ENCODE measurements around the gene GMPPA.

The GMPPA gene

GRCh38 chr2:219467736-219468075 is 31.0 kb upstream of the GMPPA start:
- DNase-seq (ENCODE audit: low read depth, low spot score) = no peak

DNA sequence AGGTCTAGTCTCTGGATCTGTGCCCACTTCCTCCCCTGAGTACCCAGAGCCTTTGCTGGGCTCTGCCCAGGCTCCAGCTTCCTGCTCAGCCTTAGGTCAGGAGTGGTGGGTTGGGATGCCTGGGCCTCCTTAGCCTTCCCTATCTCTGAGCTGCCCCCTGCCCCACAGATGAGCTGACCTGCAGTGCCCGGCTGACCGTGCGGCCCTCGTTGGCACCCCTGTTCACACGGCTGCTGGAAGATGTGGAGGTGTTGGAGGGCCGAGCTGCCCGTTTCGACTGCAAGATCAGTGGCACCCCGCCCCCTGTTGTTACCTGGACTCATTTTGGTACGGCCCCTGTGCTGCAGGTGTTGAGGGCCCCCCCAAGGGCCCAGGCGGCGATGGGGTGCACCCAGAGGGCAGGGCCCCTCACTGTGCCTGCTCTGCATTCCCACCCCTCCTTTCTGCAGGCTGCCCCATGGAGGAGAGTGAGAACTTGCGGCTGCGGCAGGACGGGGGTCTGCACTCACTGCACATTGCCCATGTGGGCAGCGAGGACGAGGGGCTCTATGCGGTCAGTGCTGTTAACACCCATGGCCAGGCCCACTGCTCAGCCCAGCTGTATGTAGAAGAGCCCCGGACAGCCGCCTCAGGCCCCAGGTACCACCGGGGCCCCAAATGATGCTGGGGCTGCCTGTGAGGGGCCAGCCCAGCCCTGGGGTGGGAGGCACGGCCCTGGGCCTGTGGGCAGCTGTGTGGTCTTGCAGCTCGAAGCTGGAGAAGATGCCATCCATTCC is 30.1 kb upstream of the GMPPA start:
- DNase-seq (ENCODE audit: low read depth, low spot score) = no peak

DNA sequence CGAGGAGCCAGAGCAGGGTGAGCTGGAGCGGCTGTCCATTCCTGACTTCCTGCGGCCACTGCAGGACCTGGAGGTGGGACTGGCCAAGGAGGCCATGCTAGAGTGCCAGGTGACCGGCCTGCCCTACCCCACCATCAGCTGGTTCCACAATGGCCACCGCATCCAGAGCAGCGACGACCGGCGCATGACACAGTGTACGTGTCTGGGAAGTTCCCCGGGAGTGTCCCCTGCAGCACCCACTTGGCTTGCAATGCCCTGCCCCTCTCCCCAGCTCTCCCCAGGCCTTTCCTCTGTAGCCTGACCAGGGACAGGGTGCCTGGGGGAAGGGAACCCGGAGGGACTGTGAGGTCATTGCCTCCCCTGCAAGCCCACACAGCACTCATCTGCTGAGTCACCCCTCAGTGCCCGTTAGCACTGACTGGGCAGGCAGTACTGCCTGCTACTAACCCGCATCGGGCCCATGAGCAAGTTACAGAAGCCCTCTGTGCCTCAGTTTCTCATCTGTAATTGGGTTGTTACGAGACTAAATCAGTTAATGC is 29.4 kb upstream of the GMPPA start:
- DNase-seq (ENCODE audit: low read depth, low spot score) = no peak

DNA sequence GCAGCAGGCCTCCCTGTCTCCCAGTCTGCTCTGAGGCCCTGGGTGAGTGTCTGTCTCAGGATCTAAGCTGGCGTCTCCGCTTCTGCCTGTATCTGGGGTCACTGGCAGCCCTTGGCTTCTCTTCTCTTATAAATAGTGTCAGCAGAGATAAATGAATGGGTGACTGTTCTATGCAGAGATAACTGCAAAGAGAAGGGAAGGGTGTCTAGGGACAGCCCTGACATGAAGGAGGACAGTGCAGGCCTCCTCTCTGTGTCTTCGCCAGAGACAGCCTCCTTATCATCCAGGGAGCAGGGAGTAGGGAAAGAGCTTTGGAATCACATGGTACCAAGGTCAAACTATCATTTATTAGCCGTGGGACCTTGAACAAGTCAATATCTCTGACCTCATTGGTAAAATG is 28.3 kb upstream of the GMPPA start:
- DNase-seq (ENCODE audit: low read depth, low spot score) = no peak

DNA sequence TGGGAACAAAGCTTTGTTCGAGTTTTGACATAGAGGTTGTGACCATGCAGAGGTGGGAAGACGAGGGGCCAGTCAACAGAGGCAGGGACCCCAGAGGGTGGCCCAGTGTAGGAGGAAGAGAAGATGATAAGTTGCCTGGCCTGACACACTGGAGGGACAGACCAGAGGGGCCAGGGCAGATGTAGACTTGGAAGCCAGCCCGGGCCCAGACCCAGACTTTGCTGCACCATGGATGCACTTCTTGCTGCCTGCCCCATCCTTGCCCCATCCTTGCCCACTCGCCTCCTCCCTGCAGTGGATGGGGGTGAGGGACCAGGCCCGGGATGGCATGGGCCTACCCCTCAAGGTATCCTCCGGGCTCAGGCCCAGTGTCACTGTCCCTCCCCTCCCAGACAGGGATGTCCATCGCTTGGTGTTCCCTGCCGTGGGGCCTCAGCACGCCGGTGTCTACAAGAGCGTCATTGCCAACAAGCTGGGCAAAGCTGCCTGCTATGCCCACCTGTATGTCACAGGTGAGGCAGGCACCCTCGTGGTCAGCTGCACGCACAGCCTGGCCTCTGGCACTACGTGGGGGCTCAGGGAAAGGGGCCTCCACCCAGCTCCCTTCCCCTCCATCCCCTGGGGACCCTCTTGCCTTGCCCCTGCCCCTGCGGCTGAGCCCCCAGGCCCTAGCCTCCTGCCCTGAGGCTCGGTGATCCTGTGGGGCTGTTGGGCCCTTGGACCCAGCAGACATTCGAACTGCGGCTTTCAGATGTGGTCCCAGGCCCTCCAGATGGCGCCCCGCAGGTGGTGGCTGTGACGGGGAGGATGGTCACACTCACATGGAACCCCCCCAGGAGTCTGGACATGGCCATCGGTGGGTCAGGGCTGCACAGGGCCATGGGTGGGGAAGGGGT is 27.0 kb upstream of the GMPPA start:
- DNase-seq (ENCODE audit: low read depth, low spot score) = no peak

- no peak for DNase-seq (ENCODE audit: low read depth, low spot score)
Measured at GRCh38 chr2:219472629-219473187, 26.0 kb upstream of the GMPPA start.

DNA sequence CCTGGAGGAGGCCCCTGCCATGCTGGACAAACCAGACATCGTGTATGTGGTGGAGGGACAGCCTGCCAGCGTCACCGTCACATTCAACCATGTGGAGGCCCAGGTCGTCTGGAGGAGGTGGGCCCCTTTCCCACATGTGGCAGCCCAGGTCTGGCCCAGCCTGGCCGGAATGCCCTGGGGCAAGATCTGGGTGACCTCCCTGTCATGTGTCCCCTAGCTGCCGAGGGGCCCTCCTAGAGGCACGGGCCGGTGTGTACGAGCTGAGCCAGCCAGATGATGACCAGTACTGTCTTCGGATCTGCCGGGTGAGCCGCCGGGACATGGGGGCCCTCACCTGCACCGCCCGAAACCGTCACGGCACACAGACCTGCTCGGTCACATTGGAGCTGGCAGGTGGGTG is 25.2 kb upstream of the GMPPA start:
- DNase-seq (ENCODE audit: low read depth, low spot score) = no peak

DNA sequence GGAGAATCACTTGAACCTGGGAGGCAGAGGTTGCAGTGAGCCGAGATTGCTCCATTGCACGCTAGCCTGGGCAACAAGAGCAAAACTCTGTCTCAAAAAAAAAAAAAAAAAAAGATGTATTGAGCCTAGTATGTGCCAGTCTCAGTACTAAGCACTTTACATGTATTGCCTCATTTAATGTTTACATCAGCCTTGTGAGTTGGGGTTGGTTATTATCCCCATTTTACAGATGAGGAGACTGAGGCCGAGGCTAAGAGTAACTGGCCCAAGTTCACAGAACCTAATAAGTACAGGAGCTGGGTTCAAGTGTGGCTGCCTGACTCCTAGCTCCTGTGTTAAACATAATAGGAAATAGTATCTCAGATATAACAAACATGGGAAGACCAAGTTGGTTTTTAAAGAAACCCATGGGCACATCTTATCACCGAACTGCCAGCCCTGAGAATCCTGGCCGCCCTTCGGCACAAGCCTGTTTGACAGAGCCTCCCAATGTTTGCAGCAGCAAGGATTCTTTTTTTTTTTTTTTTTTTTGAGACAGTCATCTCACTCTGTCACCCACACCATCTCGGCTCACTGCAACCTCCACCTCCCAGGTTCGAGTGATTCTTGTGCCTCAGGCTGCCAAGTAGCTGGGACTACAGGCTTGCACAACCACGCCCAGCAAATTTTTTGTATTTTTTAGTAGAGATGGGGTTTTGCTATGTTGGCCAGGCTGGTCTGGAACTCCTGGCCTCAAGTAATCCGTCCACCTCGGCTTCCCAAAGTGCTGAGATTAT is 24.2 kb upstream of the GMPPA start:
- DNase-seq (ENCODE audit: low read depth, low spot score) = no peak

DNA sequence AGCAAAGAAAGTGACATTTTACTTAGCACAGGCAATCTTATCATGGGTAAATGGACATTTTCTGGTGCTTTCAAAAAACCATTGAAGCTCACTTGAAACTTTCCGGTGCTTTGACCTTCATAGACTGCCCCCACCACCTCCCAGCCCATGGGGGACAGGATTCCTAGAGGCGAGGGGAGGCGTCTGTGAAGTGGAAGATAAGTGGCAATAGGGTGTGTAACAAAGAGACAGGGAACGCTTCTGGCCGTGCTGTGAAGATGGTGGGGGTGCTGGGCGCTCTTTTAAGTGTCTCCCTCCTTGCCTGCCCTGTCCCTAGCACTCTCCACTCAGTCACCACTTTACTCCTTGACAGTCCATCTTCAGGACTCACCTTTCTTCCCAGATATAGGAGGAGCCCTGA is 23.4 kb upstream of the GMPPA start:
- DNase-seq (ENCODE audit: low read depth, low spot score) = no peak

DNA sequence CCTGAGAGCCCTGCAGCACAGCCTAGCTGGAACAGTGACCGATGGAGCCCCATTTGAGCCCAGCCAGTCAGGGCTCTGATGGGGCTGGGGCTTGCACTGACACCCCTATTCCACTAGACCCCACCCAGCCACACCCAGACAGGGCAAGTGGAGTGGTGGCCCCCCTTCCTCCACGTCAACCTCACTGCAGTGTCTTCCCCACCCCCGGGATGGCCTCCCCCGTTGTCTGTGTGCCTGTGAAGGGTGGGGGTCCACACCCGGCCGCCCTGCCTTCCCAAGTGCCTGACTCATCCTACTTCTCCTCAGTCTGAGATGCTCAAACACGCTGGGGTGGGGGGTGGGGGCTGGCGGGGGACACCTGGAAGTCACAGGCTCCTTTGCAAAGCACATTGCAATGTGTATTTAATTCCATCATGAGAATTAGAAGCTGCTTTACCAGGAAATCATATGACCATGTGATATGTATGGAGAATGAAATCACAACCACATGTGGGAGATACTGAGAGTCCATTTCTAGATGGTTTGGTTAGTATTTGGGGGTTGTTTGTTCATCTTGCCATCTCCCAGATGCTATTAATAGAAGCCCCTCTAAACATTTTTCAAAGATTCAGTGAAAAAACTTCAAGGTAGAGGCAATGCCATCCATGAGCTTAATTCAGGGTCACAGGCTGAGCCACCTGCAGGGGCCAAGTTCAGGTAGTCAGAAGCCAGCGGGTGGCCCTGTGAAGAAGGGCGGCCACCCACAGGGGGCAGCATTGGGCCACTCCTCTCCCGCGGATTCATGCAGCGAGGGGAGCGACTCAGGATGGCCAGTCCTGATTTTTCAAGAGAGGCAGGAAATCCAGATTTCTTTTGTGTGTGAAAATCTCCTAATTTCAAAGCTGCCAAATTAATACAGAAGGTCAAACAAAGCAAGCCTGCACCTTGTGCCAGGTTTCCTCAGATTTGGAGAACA is 22.7 kb upstream of the GMPPA start:
- DNase-seq (ENCODE audit: low read depth, low spot score) = peak; percentile 87

- DNase-seq (ENCODE audit: low read depth, low spot score) = peak; percentile 46
Measured at GRCh38 chr2:219476652-219477151, 22.0 kb upstream of the GMPPA start.

DNA sequence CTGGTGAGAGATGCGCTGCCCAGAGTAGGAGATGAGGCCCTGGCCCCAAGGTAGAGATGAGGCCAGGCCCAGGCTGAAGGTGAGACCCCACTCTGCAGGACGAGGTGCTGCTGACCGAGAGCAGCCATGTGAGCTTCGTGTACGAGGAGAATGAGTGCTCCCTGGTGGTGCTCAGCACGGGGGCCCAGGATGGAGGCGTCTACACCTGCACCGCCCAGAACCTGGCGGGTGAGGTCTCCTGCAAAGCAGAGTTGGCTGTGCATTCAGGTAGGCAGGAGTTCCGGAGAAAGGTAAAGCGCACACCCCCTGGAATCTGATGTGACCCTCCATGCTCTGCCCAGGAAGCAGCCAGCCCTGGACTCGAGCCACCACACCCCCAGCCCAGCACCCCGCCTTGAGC is 21.5 kb upstream of the GMPPA start:
- DNase-seq (ENCODE audit: low read depth, low spot score) = no peak

DNA sequence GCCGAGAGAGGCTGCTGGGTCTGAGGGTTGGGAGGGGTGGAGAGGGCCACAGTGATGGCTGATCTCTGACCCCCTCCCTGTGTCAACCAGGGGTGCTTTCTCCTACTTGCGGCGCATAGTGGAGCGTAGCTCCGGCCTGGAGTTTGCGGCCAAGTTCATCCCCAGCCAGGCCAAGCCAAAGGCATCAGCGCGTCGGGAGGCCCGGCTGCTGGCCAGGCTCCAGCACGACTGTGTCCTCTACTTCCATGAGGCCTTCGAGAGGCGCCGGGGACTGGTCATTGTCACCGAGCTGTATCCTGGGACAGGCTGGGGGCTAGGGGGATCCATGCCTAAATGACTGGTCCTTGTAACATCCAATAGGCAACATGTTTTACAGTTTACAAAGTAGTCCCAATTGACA is 20.9 kb upstream of the GMPPA start:
- no peak for DNase-seq (ENCODE audit: low read depth, low spot score)

- no peak for DNase-seq (ENCODE audit: low read depth, low spot score)
Measured at GRCh38 chr2:219478916-219479315, 19.8 kb upstream of the GMPPA start.

- DNase-seq (ENCODE audit: low read depth, low spot score) = no peak
Measured at GRCh38 chr2:219480004-219480403, 18.7 kb upstream of the GMPPA start.

GRCh38 chr2:219482674-219483405 is 15.9 kb upstream of the GMPPA start:
- no peak for DNase-seq (ENCODE audit: low read depth, low spot score)

DNA sequence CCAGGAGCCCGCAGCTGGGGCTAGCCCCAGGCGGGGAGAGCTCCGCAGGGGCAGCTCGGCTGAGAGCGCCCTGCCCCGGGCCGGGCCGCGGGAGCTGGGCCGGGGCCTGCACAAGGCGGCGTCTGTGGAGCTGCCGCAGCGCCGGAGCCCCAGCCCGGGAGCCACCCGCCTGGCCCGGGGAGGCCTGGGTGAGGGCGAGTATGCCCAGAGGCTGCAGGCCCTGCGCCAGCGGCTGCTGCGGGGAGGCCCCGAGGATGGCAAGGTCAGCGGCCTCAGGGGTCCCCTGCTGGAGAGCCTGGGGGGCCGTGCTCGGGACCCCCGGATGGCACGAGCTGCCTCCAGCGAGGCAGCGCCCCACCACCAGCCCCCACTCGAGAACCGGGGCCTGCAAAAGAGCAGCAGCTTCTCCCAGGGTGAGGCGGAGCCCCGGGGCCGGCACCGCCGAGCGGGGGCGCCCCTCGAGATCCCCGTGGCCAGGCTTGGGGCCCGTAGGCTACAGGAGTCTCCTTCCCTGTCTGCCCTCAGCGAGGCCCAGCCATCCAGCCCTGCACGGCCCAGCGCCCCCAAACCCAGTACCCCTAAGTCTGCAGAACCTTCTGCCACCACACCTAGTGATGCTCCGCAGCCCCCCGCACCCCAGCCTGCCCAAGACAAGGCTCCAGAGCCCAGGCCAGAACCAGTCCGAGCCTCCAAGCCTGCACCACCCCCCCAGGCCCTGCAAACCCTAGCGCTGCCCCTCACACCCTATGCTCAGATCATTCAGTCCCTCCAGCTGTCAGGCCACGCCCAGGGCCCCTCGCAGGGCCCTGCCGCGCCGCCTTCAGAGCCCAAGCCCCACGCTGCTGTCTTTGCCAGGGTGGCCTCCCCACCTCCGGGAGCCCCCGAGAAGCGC is 15.0 kb upstream of the GMPPA start:
- no peak for DNase-seq (ENCODE audit: low read depth, low spot score)

- DNase-seq (ENCODE audit: low read depth, low spot score) = peak; percentile 49
Measured at GRCh38 chr2:219484343-219485200, 14.1 kb upstream of the GMPPA start.
